K562 (cell line): ENCODE results near the gene GALNS. TPM values are rescaled to one million over a fixed set of nuclear protein-coding genes. Genes with fewer than 3 reads are reported as not detected.

ENCODE experiments used
- ATAC-seq: fragments of 200-7000 bp; cut with Tn5 transposase; 3 replicates; pipeline ENCODE4 v1.9.1; 2020; ENCODE audit warnings: moderate library complexity
- BruUV-seq: library from RNA; stranded (reverse); fragments of 400-500 nt; replicated peaks from 2 replicates; lab custom pipeline; 2021; lab: Mats Ljungman, UMichigan
- CTCF ChIA-PET: fragments of 300-600 bp; formaldehyde crosslinking; extraction: SDS; loops from one replicate; lab custom pipeline; 2021; ENCODE audit warnings: low intra/inter-chr PET ratio; lab: Yijun Ruan, JAX
- POLR2A ChIA-PET: fragments of 300-600, 350-650 bp; sonication (Branson Sonifier 250); formaldehyde crosslinking; extraction: SDS; loops from one replicate; lab custom pipeline; 2021; ENCODE audit warnings: antibody characterized with exemption, inconsistent platforms; lab: Yijun Ruan, JAX
- DNase-seq, 4 experiments: peaks; one replicate each; pipeline versions ENCODE4 v3.0.0 to v3.0.0-alpha.2; 2011 to 2018; ENCODE audit warnings: low spot score in 3 of 4, mixed read lengths in 3 of 4; ENCODE audit errors: extremely low read depth in 1 of 4
- FAIRE-seq: peaks from 2 replicates; lab custom pipeline; 2011; peaks lifted over from hg19 to GRCh38; lab: Jason Lieb, UNC
- H2AFZ ChIP-seq: 2 replicates; pipeline ENCODE4 v1.6.0; 2011; ENCODE audit warnings: low read depth, low read length, control low read depth, inconsistent platforms
- H3K27ac ChIP-seq: fragments of 200-600 bp; 3 replicates; pipeline ENCODE4 v1.8.0; 2011; ENCODE audit warnings: low read depth, mild to moderate bottlenecking, control low read depth, inconsistent platforms, low read length, moderate library complexity, mixed read lengths; ENCODE audit errors: extremely low read depth
- H3K27me3 ChIP-seq, 2 experiments: fragments of 300-600 bp in 1 of 2; 2 replicates in 1 of 2; 3 replicates in 1 of 2; pipeline versions ENCODE4 v1.6.0 to v1.8.0; 2011; ENCODE audit warnings: inconsistent platforms in 2 of 2, low read length in 2 of 2, mild to moderate bottlenecking in 1 of 2, mixed read lengths in 1 of 2, moderate library complexity in 1 of 2; ENCODE audit not compliant: control insufficient read depth in 2 of 2, insufficient read depth in 2 of 2
- H3K36me3 ChIP-seq: fragments of 300-600 bp; 3 replicates; pipeline ENCODE4 v1.8.0; 2011; ENCODE audit warnings: mild to moderate bottlenecking, low read length, inconsistent platforms; ENCODE audit not compliant: control insufficient read depth, insufficient read depth
- H3K4me1 ChIP-seq, 2 experiments: fragments of 200-600 bp in 1 of 2; replicated peaks in 1 of 2; 2 replicates in 1 of 2; 3 replicates in 1 of 2; pipeline versions ENCODE4 v1.5.1 to v1.8.0; 2011; ENCODE audit warnings: inconsistent platforms in 2 of 2, low read length in 2 of 2, mild to moderate bottlenecking in 1 of 2, mixed read lengths in 1 of 2, moderate library complexity in 1 of 2; ENCODE audit not compliant: control insufficient read depth in 2 of 2, insufficient read depth in 2 of 2
- H3K4me2 ChIP-seq: 2 replicates; pipeline ENCODE4 v1.6.1; 2011; ENCODE audit warnings: low read length, control low read depth, inconsistent platforms, mixed read lengths; ENCODE audit not compliant: insufficient read depth
- H3K4me3 ChIP-seq: fragments of 200-600 bp; sonication (generic), shearing (Covaris generic); 2 replicates; pipeline ENCODE4 v1.5.1; 2016; ENCODE audit warnings: control low read depth, inconsistent platforms
- H3K79me2 ChIP-seq: fragments of 200-600 bp; 3 replicates; pipeline ENCODE4 v1.8.0; 2011; ENCODE audit warnings: low read length, inconsistent platforms; ENCODE audit not compliant: control insufficient read depth, insufficient read depth
- H3K9ac ChIP-seq, 2 experiments: 2 replicates each; pipeline versions ENCODE4 v1.6.0 to v1.6.1; 2011; ENCODE audit warnings: low read depth in 2 of 2, low read length in 2 of 2, control low read depth in 1 of 2, inconsistent platforms in 1 of 2, mild to moderate bottlenecking in 1 of 2, mixed read lengths in 1 of 2; ENCODE audit not compliant: insufficient read depth in 1 of 2
- H3K9me1 ChIP-seq: one replicate; pipeline ENCODE4 v1.6.0; 2011; ENCODE audit warnings: inconsistent platforms, mild to moderate bottlenecking, low read length, moderate library complexity; ENCODE audit not compliant: control insufficient read depth, insufficient read depth
- H3K9me3 ChIP-seq: replicated peaks from 2 replicates; pipeline ENCODE4 v1.5.1; 2011; ENCODE audit warnings: low read depth, low read length, inconsistent platforms; ENCODE audit not compliant: control insufficient read depth, insufficient read depth
- H4K20me1 ChIP-seq: replicated peaks from 2 replicates; pipeline ENCODE4 v1.6.1; 2011; ENCODE audit warnings: low read length, inconsistent platforms, mixed read lengths; ENCODE audit not compliant: control insufficient read depth, insufficient read depth
- BHLHE40 ChIP-seq: IDR thresholded peaks from 2 replicates; pipeline ENCODE4 v1.6.1; 2011; ENCODE audit warnings: low read length, improper control_type of control experiment
- BRD4 ChIP-seq: fragments of 200-600 bp; sonication (generic); IDR thresholded peaks from 2 replicates; pipeline ENCODE4 v1.6.1; 2017; ENCODE audit warnings: inconsistent platforms
- HNRNPL ChIP-seq: fragments of 200-400 bp; formaldehyde crosslinking; IDR thresholded peaks from 2 replicates; pipeline ENCODE4 v1.6.1; 2017; ENCODE audit warnings: low read depth, mild to moderate bottlenecking, low read length
- MITF ChIP-seq: IDR thresholded peaks from 2 replicates; pipeline ENCODE4 v1.6.1; 2014; ENCODE audit warnings: antibody characterized with exemption
- NBN ChIP-seq: fragments of 450-650 bp; IDR thresholded peaks from 2 replicates; pipeline ENCODE4 v1.6.1; 2016; ENCODE audit warnings: low read depth, mild to moderate bottlenecking
- POLR3G ChIP-seq: IDR thresholded peaks from 2 replicates; pipeline ENCODE4 v1.6.1; 2011; ENCODE audit not compliant: insufficient read length, insufficient replicate concordance; ENCODE audit errors: extremely low read depth
- PTBP1 ChIP-seq: fragments of 200-400 bp; formaldehyde crosslinking; IDR thresholded peaks from 2 replicates; pipeline ENCODE4 v1.6.1; 2017; ENCODE audit warnings: low read depth, low read length
- RBM22 ChIP-seq: fragments of 200-400 bp; formaldehyde crosslinking; IDR thresholded peaks from 2 replicates; pipeline ENCODE4 v1.6.1; 2018; ENCODE audit warnings: low read length, low read depth; ENCODE audit not compliant: poor library complexity, severe bottlenecking
- SMARCA5 ChIP-seq: fragments of 450-650 bp; IDR thresholded peaks from 2 replicates; pipeline ENCODE4 v1.6.1; 2016
- SRSF1 ChIP-seq: fragments of 200-400 bp; formaldehyde crosslinking; IDR thresholded peaks from 2 replicates; pipeline ENCODE4 v1.6.1; 2017; ENCODE audit warnings: mild to moderate bottlenecking, low read depth, low read length, moderate library complexity
- TFAP4 ChIP-seq: sonication (generic); formaldehyde crosslinking; IDR thresholded peaks from 2 replicates; pipeline ENCODE4 v1.8.0; 2022; ENCODE audit warnings: missing genetic modification reagents, mild to moderate bottlenecking, moderate library complexity, borderline replicate concordance
- TRIM25 ChIP-seq: fragments of 450-650 bp; IDR thresholded peaks from 2 replicates; pipeline ENCODE4 v1.7.0; 2016; ENCODE audit warnings: borderline replicate concordance
- ZEB2 ChIP-seq: fragments of 450-650 bp; IDR thresholded peaks from 2 replicates; pipeline ENCODE4 v1.6.1; 2016
- ZNF282 ChIP-seq: sonication (generic); formaldehyde crosslinking; IDR thresholded peaks from 2 replicates; pipeline ENCODE4 v1.8.1; 2023; ENCODE audit warnings: missing genetic modification reagents
- ZNF449 ChIP-seq: fragments of 250-450 bp; sonication (Bioruptor Pico); IDR thresholded peaks from 2 replicates; pipeline ENCODE4 v1.8.0; 2022; ENCODE audit warnings: moderate library complexity, mild to moderate bottlenecking, inconsistent platforms
- WGBS: fragments of 100-300 bp; shearing (Covaris generic); methylation state at CpG from one replicate; pipeline ENCODE4 v1.1.6; 2016; ENCODE audit warnings: low coverage, mixed read lengths; ENCODE audit not compliant: insufficient coverage; ENCODE audit errors: missing lambda C conversion rate; 5-methylcytosine and 5-hydroxymethylcytosine counted together
- in situ Hi-C: fragments of 300-500 bp; cut with MboI; formaldehyde crosslinking; loops from 4 replicates; pipeline ENCODE4 v1.15.0; 2018; ENCODE audit warnings: inconsistent platforms, mixed read lengths
- intact Hi-C: fragments of 100-400 bp; cut with micrococcal nuclease; formaldehyde crosslinking; loops from 2 replicates; pipeline ENCODE4 v1.14.2; 2022
- polyA plus RNA-seq, 8 experiments: library from polyadenylated mRNA; depleted of rRNA in 4 of 8; stranded (reverse) in 5 of 8; unstranded in 3 of 8; fragments of >200 nt; fragmentation: Nextera tagmentation in 2 of 8; fragmentation: Illumina TruSeq in 1 of 8; extraction: Ambion mirVana in 2 of 8; extraction: Trizol in 1 of 8; gene quantifications; 2 replicates each; pipeline versions ENCODE4 v1.2.1 to v1.2.3, GENCODE V29; 2011 to 2014; ENCODE audit warnings: inconsistent platforms in 1 of 8, missing spikeins in 1 of 8
- total RNA-seq, 7 experiments: library from RNA; depleted of rRNA in 6 of 7; stranded (reverse); fragments of >200 nt in 6 of 7; fragmentation: Illumina TruSeq in 2 of 7; extraction: Trizol in 2 of 7; gene quantifications; 2 replicates each; pipeline versions ENCODE4 v1.2.1 to v1.2.3, GENCODE V29; 2011 to 2021; ENCODE audit warnings: low replicate concordance in 1 of 7
- TF ChIP-seq, protein P1 (sequence below): sonication (generic); IDR thresholded peaks from 2 replicates; pipeline ENCODE4 v1.6.1; 2016

The GALNS gene
- total and polyA plus RNA-seq, 9 of the 15 experiments (the other 6 are each of a cell fraction or from before 2014, with no cell fraction given) = 0.38 to 13.2 (median 4.3) TPM

- Histone ChIP-seq H3K79me2 (peaks cover 23% of the 10 kb centered on the region), H3K27ac (no peak overlapping the region), H3K4me1 (peaks cover 0 to 87% of the 10 kb centered on the region in 2 experiments; a peak in 3 of 5 replicates), H2AFZ (no peak overlapping the region), H3K36me3 (peaks cover 100% of the 10 kb centered on the region), H3K4me2 (no peak overlapping the region), H3K27me3 (no peaks in the 10 kb centered on the region), H3K9me1 (no peaks in the 10 kb centered on the region), H3K9ac (no peak overlapping the region), H3K4me3 (no peak overlapping the region), H4K20me1 (no peaks in the 10 kb centered on the region), H3K9me3 (peaks cover 3% of the 10 kb centered on the region)
- ChIA-PET CTCF (no interaction called here), POLR2A (interaction anchor here (0.6 kb wide), 1 partner anchor 214 kb away, joined by 3 read pairs; no protein-coding TSS in a partner anchor)
- FAIRE-seq (no peak), DNase-seq (no peak), ATAC-seq (no peak)
- no TSS peak for BruUV-seq
- intact Hi-C loops (no loop called here), in situ Hi-C loops (no loop called here)
- WGBS = 97% methylated on average over 37 of the region's 49 CpGs
- TF ChIP-seq BRD4 (no peak), ZNF449 (CRISPR knock-in tag) (no peak), NBN (no peak), ZNF282 (CRISPR knock-in tag) (no peak), PTBP1 (no peak), POLR3G (no peak), ZEB2 (no peak), BHLHE40 (no peak), TFAP4 (CRISPR knock-in tag) (0 out of 2 replicates have a peak, but pooled peaks have one; percentile 1), MITF (no peak), RBM22 (peak; percentile 91), TRIM25 (no peak), SRSF1 (no peak), HNRNPL (0 out of 2 replicates have a peak, but pooled peaks have one; percentile 30), SMARCA5 (no peak)
- TF ChIP-seq, protein P1, sequence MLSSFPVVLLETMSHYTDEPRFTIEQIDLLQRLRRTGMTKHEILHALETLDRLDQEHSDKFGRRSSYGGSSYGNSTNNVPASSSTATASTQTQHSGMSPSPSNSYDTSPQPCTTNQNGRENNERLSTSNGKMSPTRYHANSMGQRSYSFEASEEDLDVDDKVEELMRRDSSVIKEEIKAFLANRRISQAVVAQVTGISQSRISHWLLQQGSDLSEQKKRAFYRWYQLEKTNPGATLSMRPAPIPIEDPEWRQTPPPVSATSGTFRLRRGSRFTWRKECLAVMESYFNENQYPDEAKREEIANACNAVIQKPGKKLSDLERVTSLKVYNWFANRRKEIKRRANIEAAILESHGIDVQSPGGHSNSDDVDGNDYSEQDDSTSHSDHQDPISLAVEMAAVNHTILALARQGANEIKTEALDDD = no peak
Measured at GRCh38 chr16:88883117-88883895, 26.6 kb upstream of the GALNS start.
